WI38 (cell line): ENCODE measurements around the gene SMPD2.

Experiments
- H3K4me3 ChIP-seq: 2 replicates; pipeline ENCODE4 v1.5.1; 2011; ENCODE audit warnings: low read depth, mild to moderate bottlenecking, control low read depth, low read length
- CTCF ChIP-seq: IDR thresholded peaks from 2 replicates; pipeline ENCODE4 v1.5.1; 2012; ENCODE audit warnings: low read depth, mild to moderate bottlenecking, control low read depth, low read length

SMPD2 gene

DNA sequence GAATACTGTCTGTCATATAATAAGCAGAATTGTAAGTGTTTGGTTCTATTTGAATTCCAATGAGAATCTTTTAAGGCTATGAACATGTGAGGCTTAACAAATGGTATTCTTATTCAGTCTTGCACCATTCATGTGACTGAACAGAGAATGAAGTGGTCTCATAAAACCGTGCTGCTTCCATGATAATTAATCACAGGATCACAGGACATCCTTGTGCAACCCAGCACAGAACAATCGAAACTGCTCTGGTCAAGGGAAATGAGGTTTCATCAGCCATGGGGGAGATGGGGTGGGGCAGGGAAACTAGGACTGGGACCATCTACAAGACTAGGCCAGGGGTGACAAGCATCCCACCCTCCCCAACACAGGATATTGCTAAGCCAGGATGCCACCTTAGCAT, 6.1 kb upstream of the SMPD2 start:
- H3K4me3 ChIP-seq: no peak overlapping the region
- TF ChIP-seq CTCF: no peak

- TF ChIP-seq CTCF: no peak
- no peak overlapping the region for H3K4me3 ChIP-seq
These were observed 4.5 kb upstream of the SMPD2 start for GRCh38 chr6:109436041-109436440.

GRCh38 chr6:109441069-109441816, 719 bp downstream of the SMPD2 start:
- peak overlapping the region; percentile 83 for H3K4me3 ChIP-seq

GRCh38 chr6:109442393-109442924, 1.9 kb downstream of the SMPD2 start:
- H3K4me3 ChIP-seq: no peak overlapping the region
- TF ChIP-seq CTCF: no peak

More at GRCh38 chr6:109441069-109441816, 719 bp downstream of the SMPD2 start:
- TF ChIP-seq CTCF: no peak

- H3K4me3 ChIP-seq: no peak overlapping the region
- no peak for TF ChIP-seq CTCF
These were observed 3.0 kb downstream of the SMPD2 start for GRCh38 chr6:109443425-109443950.

GRCh38 chr6:109445382-109445781, 4.9 kb downstream of the SMPD2 start:
- no peak for TF ChIP-seq CTCF
- H3K4me3 ChIP-seq: no peak overlapping the region

DNA sequence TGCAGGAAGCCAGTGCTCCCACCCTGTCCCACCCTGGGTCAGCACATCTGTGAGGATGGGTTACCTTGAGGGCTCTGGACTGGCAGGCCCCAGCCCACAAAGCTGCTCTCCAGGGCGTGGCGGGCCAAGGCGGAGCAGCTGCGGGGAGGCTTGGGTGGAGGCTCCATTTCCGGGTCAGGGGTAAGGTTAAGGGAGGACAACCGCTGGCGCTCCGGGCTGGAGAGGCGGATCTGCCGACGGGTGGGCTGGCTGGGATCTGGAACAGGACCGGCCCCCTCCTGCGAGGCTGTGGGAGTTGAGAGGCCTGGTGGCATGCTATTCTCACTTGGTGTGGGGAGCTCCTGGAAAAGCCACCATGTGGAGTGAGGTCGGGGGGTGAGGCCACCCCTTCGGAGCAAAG, 5.5 kb downstream of the SMPD2 start:
- H3K4me3 ChIP-seq: no peak overlapping the region
- TF ChIP-seq CTCF: no peak
